Endothelial cell of umbilical vein (primary cell): ENCODE measurements around the gene GLOD5. TPM values are rescaled to one million over a fixed set of nuclear protein-coding genes. Genes with fewer than 3 reads are reported as not detected.

Experiments
- BruUV-seq: library from RNA; stranded (reverse); fragments of 400-500 nt; replicated peaks from 2 replicates; lab custom pipeline; 2021; lab: Mats Ljungman, UMichigan
- CTCF ChIA-PET: fragments of 300-600, 350-600 bp; sonication (Branson Sonifier 250); formaldehyde crosslinking; loops from one replicate; lab custom pipeline; 2021; ENCODE audit warnings: antibody characterized with exemption, inconsistent platforms; lab: Charles Lee
- POLR2A ChIA-PET: fragments of 300-600, 350-600 bp; sonication (Branson Sonifier 250); formaldehyde crosslinking; loops from one replicate; lab custom pipeline; 2021; ENCODE audit warnings: antibody characterized with exemption, inconsistent platforms; lab: Charles Lee
- DNase-seq: peaks from one replicate; pipeline ENCODE4 v3.0.0-alpha.2; 2011; ENCODE audit warnings: low read depth, low spot score
- FAIRE-seq: peaks from 2 replicates; lab custom pipeline; 2011; peaks lifted over from hg19 to GRCh38; lab: Jason Lieb, UNC
- H2AFZ ChIP-seq: 2 replicates; pipeline ENCODE4 v1.6.0; 2012; ENCODE audit warnings: low read depth, low read length, control low read depth, inconsistent platforms
- H3K27ac ChIP-seq: 2 replicates; pipeline ENCODE4 v1.5.1; 2011; ENCODE audit warnings: low read depth, mild to moderate bottlenecking, control low read depth, low read length, moderate library complexity; ENCODE audit not compliant: insufficient read depth
- H3K27me3 ChIP-seq, 2 experiments: 2 replicates each; pipeline versions ENCODE4 v1.6.0 to v1.6.1; 2011; ENCODE audit warnings: low read length in 2 of 2, mixed read lengths in 1 of 2; ENCODE audit not compliant: control insufficient read depth in 2 of 2, insufficient read depth in 2 of 2
- H3K36me3 ChIP-seq, 2 experiments: 2 replicates in 1 of 2; 3 replicates in 1 of 2; pipeline ENCODE4 v1.5.1; 2011; ENCODE audit warnings: low read length in 2 of 2, mild to moderate bottlenecking in 1 of 2, moderate library complexity in 1 of 2; ENCODE audit not compliant: control insufficient read depth in 2 of 2, insufficient read depth in 2 of 2; ENCODE audit errors: extremely low read depth in 1 of 2
- H3K4me1 ChIP-seq: 3 replicates; pipeline ENCODE4 v1.5.1; 2011; ENCODE audit warnings: mild to moderate bottlenecking, low read length; ENCODE audit not compliant: control insufficient read depth, insufficient read depth; ENCODE audit errors: extremely low read depth
- H3K4me2 ChIP-seq: 2 replicates; pipeline ENCODE4 v1.6.1; 2011; ENCODE audit warnings: low read length, control low read depth, mixed read lengths; ENCODE audit not compliant: insufficient read depth
- H3K4me3 ChIP-seq, 3 experiments: fragments of 200-600 bp in 1 of 3; sonication (generic), shearing (Covaris generic) in 1 of 3; replicated peaks in 1 of 3; 2 replicates each; pipeline ENCODE4 v1.5.1; 2011 to 2016; ENCODE audit warnings: control low read depth in 3 of 3, low read length in 3 of 3, mild to moderate bottlenecking in 2 of 3, inconsistent platforms in 1 of 3, low read depth in 1 of 3, moderate library complexity in 1 of 3; ENCODE audit not compliant: insufficient read depth in 1 of 3
- H3K79me2 ChIP-seq: 2 replicates; pipeline ENCODE4 v1.6.0; 2012; ENCODE audit warnings: low read length, inconsistent platforms; ENCODE audit not compliant: control insufficient read depth, insufficient read depth
- H3K9ac ChIP-seq: replicated peaks from 2 replicates; pipeline ENCODE3; 2011; ENCODE audit warnings: low read length, control low read depth; ENCODE audit not compliant: insufficient read depth; ENCODE audit errors: extremely low read depth
- H3K9me1 ChIP-seq: replicated peaks from 3 replicates; pipeline ENCODE4 v1.6.0; 2011; ENCODE audit warnings: mild to moderate bottlenecking, low read length; ENCODE audit not compliant: control insufficient read depth, insufficient read depth; ENCODE audit errors: extremely low read depth
- H3K9me3 ChIP-seq: replicated peaks from 2 replicates; pipeline ENCODE4 v1.5.1; 2012; ENCODE audit warnings: low read length, inconsistent platforms; ENCODE audit not compliant: control insufficient read depth, insufficient read depth
- H4K20me1 ChIP-seq: replicated peaks from 2 replicates; pipeline ENCODE3; 2011; ENCODE audit warnings: mild to moderate bottlenecking, low read length; ENCODE audit not compliant: control insufficient read depth, insufficient read depth; ENCODE audit errors: extremely low read depth
- EZH2 ChIP-seq: IDR thresholded peaks from 2 replicates; pipeline ENCODE4 v1.6.1; 2012; ENCODE audit warnings: borderline replicate concordance, low read depth, mild to moderate bottlenecking, moderate library complexity, low read length, inconsistent platforms; ENCODE audit not compliant: severe bottlenecking
- FOS ChIP-seq: IDR thresholded peaks from 2 replicates; pipeline ENCODE4 v1.6.1; 2011; ENCODE audit warnings: mild to moderate bottlenecking, low read length, moderate library complexity, borderline replicate concordance; ENCODE audit not compliant: insufficient read depth
- GATA2 ChIP-seq: IDR thresholded peaks from 2 replicates; pipeline ENCODE4 v1.7.0; 2011; ENCODE audit warnings: low read depth, mild to moderate bottlenecking, moderate library complexity, mixed read lengths, low read length; ENCODE audit not compliant: insufficient read length, insufficient read depth
- JUN ChIP-seq: IDR thresholded peaks from 2 replicates; pipeline ENCODE4 v1.6.1; 2011; ENCODE audit warnings: borderline replicate concordance, low read depth; ENCODE audit not compliant: insufficient read length, insufficient read depth
- MAX ChIP-seq: IDR thresholded peaks from 2 replicates; pipeline ENCODE4 v1.6.1; 2011; ENCODE audit not compliant: insufficient read depth, insufficient read length
- MYC ChIP-seq: IDR thresholded peaks from one replicate; pipeline ENCODE4 v1.6.1; 2011; ENCODE audit warnings: mild to moderate bottlenecking, low read depth, low read length
- POLR2AphosphoS5 ChIP-seq: IDR thresholded peaks from 2 replicates; pipeline ENCODE4 v1.6.1; 2012; ENCODE audit warnings: low read depth, mild to moderate bottlenecking, control low read depth, low read length, moderate library complexity; ENCODE audit not compliant: insufficient read depth
- dilution Hi-C: fragments of 300-500 bp; cut with MboI; formaldehyde crosslinking; loops from one replicate; pipeline ENCODE4 v1.15.0; 2019; ENCODE audit warnings: low sequenced_read_pairs; ENCODE audit not compliant: extremely low pct_ligation_motif_present
- intact Hi-C: fragments of 100-400 bp; cut with micrococcal nuclease; formaldehyde crosslinking; loops from one replicate; pipeline ENCODE4 v1.10.0; 2022
- polyA plus RNA-seq, 4 experiments: library from polyadenylated mRNA; depleted of rRNA in 3 of 4; stranded (reverse) in 3 of 4; unstranded in 1 of 4; fragments of >200 nt; gene quantifications; 2 replicates each; pipeline versions ENCODE4 v1.2.1 to v1.2.3, GENCODE V29; 2011 to 2012; ENCODE audit warnings: missing spikeins in 1 of 4
- total RNA-seq: library from RNA; stranded (reverse); gene quantifications from 2 replicates; pipeline ENCODE4 v1.2.3, GENCODE V29; 2021

The GLOD5 gene
- total and polyA plus RNA-seq, 2 donors (not counting 3 experiments of a cell fraction or from before 2014, with no cell fraction given), result not detected

GRCh38 chrX:48802905-48803200 is 41.3 kb downstream of the GLOD5 start:
- Histone ChIP-seq H3K4me3 (peak overlapping the region in 2 of 3 experiments; percentile 58 to 75), H3K9me3 (no peaks in the 10 kb centered on the region), H3K4me1 (peaks cover 4% of the 10 kb centered on the region), H3K27ac (peak overlapping the region; percentile 87), H3K9me1 (no peaks in the 10 kb centered on the region), H3K36me3 (no peaks in the 10 kb centered on the region), H3K9ac (peak overlapping the region; percentile 94), H2AFZ (peak overlapping the region; percentile 40), H3K79me2 (no peaks in the 10 kb centered on the region), H3K4me2 (peak overlapping the region; percentile 45), H4K20me1 (no peaks in the 10 kb centered on the region), H3K27me3 (no peaks in the 10 kb centered on the region)
- ChIA-PET CTCF (no interaction called here), POLR2A (no interaction called here)
- dilution Hi-C loops, result no loop called here
- peak; percentile 43 for FAIRE-seq
- DNase-seq, result peak; percentile 0
- TF ChIP-seq MYC, result no peak
- TF ChIP-seq JUN, result no peak
- TF ChIP-seq EZH2, result no peak
- TF ChIP-seq GATA2, result no peak
- TF ChIP-seq MAX, result no peak
- TF ChIP-seq FOS, result no peak
- intact Hi-C loops, result no loop called here
- TSS peak; percentile 63 for BruUV-seq

- no peaks in the 10 kb centered on the region for H3K36me3 ChIP-seq
- DNase-seq, result no peak
- H3K4me3 ChIP-seq, result no peak overlapping the region
- TF ChIP-seq GATA2, result no peak
- no peak for TF ChIP-seq POLR2AphosphoS5
- no peak for TF ChIP-seq MAX
- TF ChIP-seq EZH2, result no peak
- TF ChIP-seq FOS, result no peak
- H3K79me2 ChIP-seq, result no peaks in the 10 kb centered on the region
- no peaks in the 10 kb centered on the region for H4K20me1 ChIP-seq
- CTCF ChIA-PET, result no interaction called here
- no peak overlapping the region for H2AFZ ChIP-seq
- H3K27ac ChIP-seq, result no peak overlapping the region
- no peak overlapping the region for H3K9ac ChIP-seq
- dilution Hi-C loops, result no loop called here
- no peaks in the 10 kb centered on the region for H3K4me1 ChIP-seq
- BruUV-seq, result no TSS peak
- no peaks in the 10 kb centered on the region for H3K9me3 ChIP-seq
- intact Hi-C loops, result no loop called here
- no peaks in the 10 kb centered on the region for H3K27me3 ChIP-seq
- FAIRE-seq, result no peak
- H3K4me2 ChIP-seq, result no peak overlapping the region
- H3K9me1 ChIP-seq, result no peaks in the 10 kb centered on the region
- POLR2A ChIA-PET, result no interaction called here
Measured at GRCh38 chrX:48806081-48806480, 44.5 kb downstream of the GLOD5 start.
